ENCODE results near the gene MS4A10. TPM values are rescaled to one million over a fixed set of nuclear protein-coding genes. Genes with fewer than 3 reads are reported as not detected.

Gene MS4A10
- total and polyA plus RNA-seq, 4 donors = not detected

DNA sequence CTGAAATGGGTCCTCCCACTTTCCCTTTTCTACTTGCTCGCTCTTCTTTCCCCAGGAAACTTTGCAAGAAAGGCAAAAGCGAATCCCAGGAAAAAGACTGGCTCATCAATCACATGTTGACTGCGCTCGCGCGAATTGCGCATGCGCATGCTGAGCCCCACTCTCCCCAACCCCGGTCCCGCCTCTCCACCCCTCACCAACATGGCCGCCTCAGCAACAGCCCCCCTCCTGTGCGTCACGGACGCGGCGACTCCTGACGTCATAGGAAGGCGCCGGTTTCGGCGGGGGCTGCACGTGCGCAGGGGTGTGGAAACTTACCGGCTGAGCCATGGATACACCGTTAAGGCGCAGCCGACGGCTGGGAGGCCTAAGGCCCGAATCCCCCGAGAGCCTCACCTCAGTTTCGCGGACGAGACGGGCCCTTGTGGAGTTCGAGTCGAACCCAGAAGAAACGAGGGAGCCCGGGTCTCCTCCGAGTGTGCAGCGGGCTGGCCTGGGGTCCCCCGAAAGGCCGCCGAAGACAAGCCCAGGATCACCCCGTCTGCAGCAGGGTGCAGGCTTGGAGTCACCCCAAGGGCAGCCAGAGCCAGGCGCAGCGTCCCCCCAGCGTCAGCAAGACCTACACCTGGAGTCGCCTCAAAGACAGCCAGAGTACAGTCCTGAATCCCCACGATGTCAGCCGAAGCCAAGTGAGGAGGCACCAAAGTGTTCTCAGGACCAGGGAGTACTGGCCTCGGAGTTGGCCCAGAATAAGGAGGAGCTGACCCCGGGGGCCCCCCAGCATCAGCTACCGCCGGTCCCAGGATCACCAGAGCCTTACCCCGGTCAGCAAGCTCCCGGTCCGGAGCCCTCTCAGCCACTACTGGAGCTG lies 56.9 kb downstream of the MS4A10 start, which contains the start of gene CCDC86:
TSS of gene CCDC86 (plus strand) at position 317 of the 871 bp plus-strand sequence. CDS start at position 329, 12 bp downstream.
- H3K36me3 ChIP-seq (ENCODE audit: control insufficient read depth in 4 of 4, insufficient read depth in 4 of 4, low read length in 4 of 4) = peaks cover 0 to 2% (median 0%) of the 10 kb centered on the region in 4 donors
- H3K9ac ChIP-seq (ENCODE audit: insufficient read depth in 1 of 2, low read length in 2 of 2) = peak within 1 kb of the TSS; percentile 78 to 82
- no peaks in the 10 kb centered on the region for H3K9me3 ChIP-seq (ENCODE audit: control insufficient read depth in 4 of 4, insufficient read depth in 3 of 4, low read length in 3 of 4)
- peak within 1 kb of the TSS; percentile 85 for H3K4me3 ChIP-seq
- TF ChIP-seq, protein P1, sequence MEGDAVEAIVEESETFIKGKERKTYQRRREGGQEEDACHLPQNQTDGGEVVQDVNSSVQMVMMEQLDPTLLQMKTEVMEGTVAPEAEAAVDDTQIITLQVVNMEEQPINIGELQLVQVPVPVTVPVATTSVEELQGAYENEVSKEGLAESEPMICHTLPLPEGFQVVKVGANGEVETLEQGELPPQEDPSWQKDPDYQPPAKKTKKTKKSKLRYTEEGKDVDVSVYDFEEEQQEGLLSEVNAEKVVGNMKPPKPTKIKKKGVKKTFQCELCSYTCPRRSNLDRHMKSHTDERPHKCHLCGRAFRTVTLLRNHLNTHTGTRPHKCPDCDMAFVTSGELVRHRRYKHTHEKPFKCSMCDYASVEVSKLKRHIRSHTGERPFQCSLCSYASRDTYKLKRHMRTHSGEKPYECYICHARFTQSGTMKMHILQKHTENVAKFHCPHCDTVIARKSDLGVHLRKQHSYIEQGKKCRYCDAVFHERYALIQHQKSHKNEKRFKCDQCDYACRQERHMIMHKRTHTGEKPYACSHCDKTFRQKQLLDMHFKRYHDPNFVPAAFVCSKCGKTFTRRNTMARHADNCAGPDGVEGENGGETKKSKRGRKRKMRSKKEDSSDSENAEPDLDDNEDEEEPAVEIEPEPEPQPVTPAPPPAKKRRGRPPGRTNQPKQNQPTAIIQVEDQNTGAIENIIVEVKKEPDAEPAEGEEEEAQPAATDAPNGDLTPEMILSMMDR (IDR thresholded peaks at IDR 0.05; ENCODE audit: control extremely low read depth, extremely low read depth) = no peak
- 1% methylated on average over 55 to 57 of the region's 57 CpGs for WGBS, 2 donors
- peak; percentile 97 to 99 (median 98) for DNase-seq
- H3K27me3 ChIP-seq (ENCODE audit: control insufficient read depth in 3 of 3, insufficient read depth in 3 of 3, low read length in 2 of 3) = no peaks in the 10 kb centered on the region
- peaks cover 4 to 32% (median 17%) of the 10 kb centered on the region in 5 donors for H3K4me1 ChIP-seq (ENCODE audit: control insufficient read depth in 5 of 5, insufficient read depth in 5 of 5, low read length in 5 of 5)
- H3K27ac ChIP-seq (ENCODE audit: low read depth in 1 of 2, low read length in 1 of 2) = peak within 1 kb of the TSS; percentile 38 to 70
- ATAC-seq (ENCODE audit: insufficient read depth, low FRiP score) = peak; percentile 89

DNA sequence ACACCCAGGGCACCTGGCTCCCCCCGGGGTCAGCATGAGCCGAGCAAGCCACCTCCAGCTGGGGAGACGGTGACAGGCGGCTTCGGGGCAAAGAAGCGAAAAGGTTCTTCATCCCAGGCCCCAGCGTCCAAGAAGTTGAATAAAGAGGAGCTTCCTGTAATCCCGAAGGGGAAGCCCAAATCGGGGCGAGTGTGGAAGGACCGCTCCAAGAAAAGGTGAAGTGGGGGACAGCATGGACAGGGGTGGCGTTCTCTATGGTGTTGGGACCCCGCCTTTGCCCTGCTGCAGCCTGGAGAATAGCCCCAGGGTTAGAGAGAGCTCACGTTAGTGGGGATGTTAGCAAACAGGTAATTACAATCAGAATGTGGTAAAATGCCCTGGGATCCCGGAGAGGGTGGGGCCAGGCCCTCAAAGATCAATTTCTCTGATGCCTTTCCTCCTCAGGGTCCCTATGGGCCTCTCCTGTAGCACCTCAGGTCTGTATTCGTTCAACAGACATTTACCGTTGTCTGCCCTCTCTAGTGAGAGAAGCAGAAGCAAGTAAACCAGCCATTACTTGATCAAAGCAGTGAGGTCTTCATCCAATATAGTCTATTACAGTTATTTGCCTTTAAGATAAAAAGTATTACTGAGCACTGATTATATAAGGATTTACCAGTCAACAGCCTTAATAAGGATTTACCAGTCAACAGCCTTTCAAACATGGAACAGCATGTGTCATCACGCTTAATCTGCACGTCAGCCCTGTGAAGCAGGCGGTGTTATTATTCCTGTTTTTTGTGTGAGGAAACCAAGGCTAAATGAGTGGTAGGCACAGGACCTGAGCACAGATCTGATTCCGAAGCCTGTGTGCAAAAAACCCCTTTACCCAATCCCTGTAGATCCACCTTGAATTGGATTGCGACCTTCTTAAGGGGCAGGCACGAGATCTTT lies 57.8 kb downstream of the MS4A10 start:
- Histone ChIP-seq H3K27ac (ENCODE audit: low read depth in 1 of 2, low read length in 1 of 2) (peak overlapping the region in 1 of 2 donors; percentile 70), H3K9me3 (ENCODE audit: control insufficient read depth in 4 of 4, insufficient read depth in 3 of 4, low read length in 3 of 4) (no peaks in the 10 kb centered on the region), H3K4me3 (peak overlapping the region; percentile 85), H3K27me3 (ENCODE audit: control insufficient read depth in 3 of 3, insufficient read depth in 3 of 3, low read length in 2 of 3) (no peaks in the 10 kb centered on the region), H3K36me3 (ENCODE audit: control insufficient read depth in 4 of 4, insufficient read depth in 4 of 4, low read length in 4 of 4) (peaks cover 0 to 4% (median 0%) of the 10 kb centered on the region in 4 donors), H3K9ac (ENCODE audit: insufficient read depth in 1 of 2, low read length in 2 of 2) (peak overlapping the region; percentile 78 to 82), H3K4me1 (ENCODE audit: control insufficient read depth in 5 of 5, insufficient read depth in 5 of 5, low read length in 5 of 5) (peaks cover 4 to 32% (median 17%) of the 10 kb centered on the region in 5 donors)
- TF ChIP-seq, protein P1 (IDR thresholded peaks at IDR 0.05; ENCODE audit: control extremely low read depth, extremely low read depth) = no peak
- no peak for DNase-seq
- WGBS, 2 donors = 16 to 17% methylated on average over 23 of the region's 23 CpGs
- no peak for ATAC-seq (ENCODE audit: insufficient read depth, low FRiP score)

DNA sequence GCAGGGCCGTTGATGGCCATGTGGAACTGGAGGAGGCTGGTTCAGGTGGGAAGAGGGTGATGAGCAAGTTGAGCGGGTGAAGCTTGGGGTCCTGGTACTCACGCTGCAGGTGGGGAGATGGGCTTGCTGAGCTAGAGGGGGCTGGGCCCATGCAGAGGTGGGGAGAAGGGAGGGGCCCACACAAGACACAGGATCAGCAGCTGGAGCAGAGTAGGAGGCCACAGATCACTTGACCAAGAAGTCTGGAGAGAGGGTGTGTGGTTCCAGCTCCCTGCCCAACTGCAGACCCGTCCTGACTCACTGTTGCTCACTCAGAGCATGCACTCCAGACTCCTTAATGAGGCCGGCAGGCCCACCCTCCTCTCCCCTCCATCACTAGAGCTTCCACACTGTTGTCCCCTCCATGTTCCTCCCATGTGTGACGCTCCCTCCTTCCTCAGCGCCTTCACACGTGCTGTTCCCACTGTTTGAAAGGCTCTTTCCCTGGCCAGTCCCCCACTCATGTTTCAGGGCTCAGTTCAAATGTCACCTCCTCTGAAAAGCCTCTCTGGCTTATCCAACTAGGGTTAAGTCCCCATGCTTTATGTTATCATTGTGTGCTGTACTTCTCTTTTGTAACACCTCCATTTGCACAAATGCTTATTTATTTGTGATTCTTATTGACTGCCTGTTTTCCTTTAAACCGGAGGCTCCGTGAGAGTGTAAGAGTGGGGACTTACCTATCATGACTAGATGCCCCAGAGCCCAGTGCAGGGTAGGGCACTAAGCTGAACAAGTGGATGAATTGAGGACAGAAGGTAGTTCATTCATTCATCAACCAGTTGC lies 59.1 kb downstream of the MS4A10 start:
- Histone ChIP-seq H3K9ac (ENCODE audit: insufficient read depth in 1 of 2, low read length in 2 of 2) (peak overlapping the region in 1 of 2 donors; percentile 34), H3K36me3 (ENCODE audit: control insufficient read depth in 4 of 4, insufficient read depth in 4 of 4, low read length in 4 of 4) (peaks cover 0 to 16% (median 1%) of the 10 kb centered on the region in 4 donors), H3K27ac (ENCODE audit: low read depth in 1 of 2, low read length in 1 of 2) (no peak overlapping the region), H3K4me1 (ENCODE audit: control insufficient read depth in 5 of 5, insufficient read depth in 5 of 5, low read length in 5 of 5) (peaks cover 4 to 32% (median 17%) of the 10 kb centered on the region in 5 donors), H3K9me3 (ENCODE audit: control insufficient read depth in 4 of 4, insufficient read depth in 3 of 4, low read length in 3 of 4) (no peaks in the 10 kb centered on the region), H3K27me3 (ENCODE audit: control insufficient read depth in 3 of 3, insufficient read depth in 3 of 3, low read length in 2 of 3) (no peaks in the 10 kb centered on the region), H3K4me3 (no peak overlapping the region)
- ATAC-seq (ENCODE audit: insufficient read depth, low FRiP score) = no peak
- TF ChIP-seq, protein P1 (IDR thresholded peaks at IDR 0.05; ENCODE audit: control extremely low read depth, extremely low read depth) = no peak
- WGBS, 2 donors = 68 to 74% methylated on average over 10 of the region's 10 CpGs
- DNase-seq = no peak
